GM12878 (cell line): ENCODE measurements around the gene ADGRL3. TPM values are rescaled to one million over a fixed set of nuclear protein-coding genes. Genes with fewer than 3 reads are reported as not detected.

Experiments
- ATAC-seq: fragments of 200-7000 bp; cut with Tn5 transposase; 3 replicates; pipeline ENCODE4 v1.9.1; 2020; ENCODE audit warnings: mild to moderate bottlenecking, moderate library complexity
- BruUV-seq: library from RNA; stranded (reverse); fragments of 400-500 nt; replicated peaks from 2 replicates; lab custom pipeline; 2021; lab: Mats Ljungman, UMichigan
- CTCF ChIA-PET: fragments of 300-600 bp; sonication (Branson Sonifier 250); formaldehyde crosslinking; extraction: SDS; loops from one replicate; lab custom pipeline; 2021; ENCODE audit warnings: inconsistent platforms; lab: Yijun Ruan, JAX
- POLR2A ChIA-PET: fragments of 350-600 bp; formaldehyde crosslinking; extraction: SDS; loops from one replicate; lab custom pipeline; 2021; ENCODE audit warnings: inconsistent platforms; lab: Charles Lee
- RAD21 ChIA-PET: fragments of 300-600 bp; sonication (Branson Sonifier 250); formaldehyde crosslinking; loops from one replicate; lab custom pipeline; 2023; ENCODE audit warnings: antibody characterized with exemption; ENCODE audit not compliant: unreplicated experiment; lab: Charles Lee
- SMC1A ChIA-PET: fragments of 300-600 bp; sonication (Branson Sonifier 250); formaldehyde crosslinking; loops from one replicate; lab custom pipeline; 2023; ENCODE audit not compliant: unreplicated experiment, uncharacterized antibody; lab: Charles Lee
- DNase-seq: peaks from one replicate; pipeline ENCODE4 v3.0.0-alpha.2; 2011; ENCODE audit warnings: low read depth, low spot score
- FAIRE-seq: peaks from 3 replicates; lab custom pipeline; 2011; peaks lifted over from hg19 to GRCh38; lab: Jason Lieb, UNC
- H2AFZ ChIP-seq: 2 replicates; pipeline ENCODE4 v1.6.0; 2011; ENCODE audit warnings: low read depth, low read length, control low read depth; ENCODE audit not compliant: control insufficient read depth
- H3K27ac ChIP-seq: 2 replicates; pipeline ENCODE4 v1.5.1; 2011; ENCODE audit warnings: control low read depth; ENCODE audit not compliant: control insufficient read depth, insufficient read depth
- H3K27me3 ChIP-seq, 2 experiments: replicated peaks in 1 of 2; 2 replicates each; pipeline versions ENCODE4 v1.6.0 to v1.6.1; 2011; ENCODE audit warnings: low read length in 1 of 2; ENCODE audit not compliant: control insufficient read depth in 2 of 2, insufficient read depth in 2 of 2
- H3K36me3 ChIP-seq, 2 experiments: 2 replicates each; pipeline ENCODE4 v1.5.1; 2011; ENCODE audit warnings: low read length in 1 of 2; ENCODE audit not compliant: control insufficient read depth in 2 of 2, insufficient read depth in 2 of 2
- H3K4me1 ChIP-seq: 2 replicates; pipeline ENCODE4 v1.6.1; 2011; ENCODE audit warnings: mild to moderate bottlenecking, low read length, moderate library complexity, mixed read lengths; ENCODE audit not compliant: control insufficient read depth, insufficient read depth
- H3K4me2 ChIP-seq: 2 replicates; pipeline ENCODE4 v1.6.0; 2011; ENCODE audit warnings: control low read depth; ENCODE audit not compliant: control insufficient read depth, insufficient read depth
- H3K4me3 ChIP-seq: fragments of 200-600 bp; sonication (generic); 2 replicates; pipeline ENCODE4 v1.5.1; 2016
- H3K79me2 ChIP-seq: 2 replicates; pipeline ENCODE4 v1.6.0; 2011; ENCODE audit warnings: low read length; ENCODE audit not compliant: control insufficient read depth, insufficient read depth
- H3K9ac ChIP-seq: 2 replicates; pipeline ENCODE4 v1.8.0; 2011; ENCODE audit warnings: low read length, control low read depth, mixed read lengths; ENCODE audit not compliant: control insufficient read depth, insufficient read depth
- H3K9me3 ChIP-seq: replicated peaks from 3 replicates; pipeline ENCODE4 v1.5.1; 2011; ENCODE audit warnings: mild to moderate bottlenecking, low read length; ENCODE audit not compliant: control insufficient read depth, insufficient read depth
- H4K20me1 ChIP-seq: 2 replicates; pipeline ENCODE4 v1.6.0; 2011; ENCODE audit not compliant: control insufficient read depth, insufficient read depth
- ATF3 ChIP-seq: IDR thresholded peaks from 2 replicates; pipeline ENCODE4 v1.6.1; 2011; ENCODE audit warnings: low read depth, mild to moderate bottlenecking, low read length, moderate library complexity, borderline replicate concordance; ENCODE audit errors: extremely low read depth
- CBX5 ChIP-seq: sonication (generic); IDR thresholded peaks from 2 replicates; pipeline ENCODE4 v1.6.1; 2016; ENCODE audit warnings: low read depth, moderate library complexity, mild to moderate bottlenecking, inconsistent platforms
- CEBPB ChIP-seq, 2 experiments: fragments of 150-350 bp in 1 of 2; IDR thresholded peaks; 2 replicates each; pipeline ENCODE4 v1.6.1; 2012 to 2014; ENCODE audit warnings: low read depth in 2 of 2, low read length in 2 of 2, borderline replicate concordance in 1 of 2, inconsistent platforms in 1 of 2
- CHD2 ChIP-seq: IDR thresholded peaks from 2 replicates; pipeline ENCODE4 v1.6.1; 2011; ENCODE audit warnings: low read depth, low read length, improper control_type of control experiment, borderline replicate concordance
- E4F1 ChIP-seq: fragments of 450-650 bp; IDR thresholded peaks from 2 replicates; pipeline ENCODE4 v1.6.1; 2018; ENCODE audit warnings: borderline replicate concordance, mild to moderate bottlenecking; ENCODE audit not compliant: partially characterized antibody
- ELK1 ChIP-seq: IDR thresholded peaks from 2 replicates; pipeline ENCODE4 v1.6.1; 2012; ENCODE audit warnings: low read depth, low read length, improper control_type of control experiment
- HCFC1 ChIP-seq: fragments of 150-350 bp; IDR thresholded peaks from 2 replicates; pipeline ENCODE4 v1.6.1; 2014; ENCODE audit warnings: low read length
- KDM1A ChIP-seq: fragments of 200-600 bp; sonication (generic); IDR thresholded peaks from 2 replicates; pipeline ENCODE4 v1.6.1; 2016; ENCODE audit warnings: borderline replicate concordance
- PKNOX1 ChIP-seq: fragments of 450-650 bp; IDR thresholded peaks from 2 replicates; pipeline ENCODE4 v1.6.1; 2016; ENCODE audit warnings: mild to moderate bottlenecking
- SMC3 ChIP-seq: IDR thresholded peaks from 2 replicates; pipeline ENCODE4 v1.6.1; 2011; ENCODE audit warnings: low read length, improper control_type of control experiment, borderline replicate concordance
- TBL1XR1 ChIP-seq: IDR thresholded peaks from 2 replicates; pipeline ENCODE4 v1.6.1; 2012; ENCODE audit warnings: low read depth, low read length, improper control_type of control experiment
- USF2 ChIP-seq: IDR thresholded peaks from 2 replicates; pipeline ENCODE4 v1.6.1; 2011; ENCODE audit warnings: low read depth, low read length, improper control_type of control experiment, borderline replicate concordance
- WRNIP1 ChIP-seq: IDR thresholded peaks from 2 replicates; pipeline ENCODE4 v1.6.1; 2011; ENCODE audit warnings: low read depth, low read length, improper control_type of control experiment, borderline replicate concordance
- ZBTB4 ChIP-seq: fragments of 450-650 bp; formaldehyde crosslinking; IDR thresholded peaks from 2 replicates; pipeline ENCODE4 v1.4.0; 2022; ENCODE audit warnings: mild to moderate bottlenecking, moderate library complexity
- WGBS: methylation state at CpG from one replicate; pipeline ENCODE4 v1.1.6; 2016; ENCODE audit warnings: low lambda C conversion rate; ENCODE audit not compliant: insufficient replicate concordance, insufficient coverage; ENCODE audit errors: missing lambda C conversion rate; 5-methylcytosine and 5-hydroxymethylcytosine counted together
- in situ Hi-C: fragments of 300-500 bp; cut with MboI; formaldehyde crosslinking; loops from 9 replicates; pipeline ENCODE4 v1.14.3; 2018; ENCODE audit warnings: mixed read lengths
- intact Hi-C: fragments of 100-400 bp; cut with micrococcal nuclease; formaldehyde crosslinking; loops from one replicate; pipeline ENCODE4 v1.14.2; 2022; ENCODE audit not compliant: unreplicated experiment
- polyA plus RNA-seq, 11 experiments: library from polyadenylated mRNA; depleted of rRNA in 4 of 11; unstranded in 6 of 11; stranded (reverse) in 5 of 11; fragments of >200 nt; fragmentation: Nextera tagmentation in 4 of 11; fragmentation: Illumina TruSeq in 1 of 11; extraction: Ambion mirVana in 4 of 11; extraction: Trizol in 1 of 11; gene quantifications; 1 replicate in 1 of 11; 2 replicates in 10 of 11; pipeline versions ENCODE4 v1.2.1 to v1.2.3, GENCODE V29; 2011 to 2016; ENCODE audit warnings: inconsistent platforms in 2 of 11, missing spikeins in 2 of 11, low read depth in 1 of 11
- total RNA-seq, 4 experiments: library from RNA; depleted of rRNA in 3 of 4; stranded (reverse); fragments of >200 nt in 3 of 4; fragmentation: Illumina TruSeq in 1 of 4; extraction: Trizol in 1 of 4; gene quantifications; 2 replicates each; pipeline versions ENCODE4 v1.2.1 to v1.2.3, GENCODE V29; 2013 to 2021

Gene ADGRL3
- total and polyA plus RNA-seq, 10 of the 15 experiments (the other 5 are each of a cell fraction or from before 2014, with no cell fraction given): 1.1 TPM; not detected in 9

- in situ Hi-C loops: no loop called here
- ChIA-PET POLR2A (no interaction called here), CTCF (no interaction called here), RAD21 (no interaction called here), SMC1A (no interaction called here)
- Histone ChIP-seq H2AFZ (no peak overlapping the region), H3K36me3 (no peaks in the 10 kb centered on the region), H3K27ac (no peak overlapping the region), H3K9me3 (no peaks in the 10 kb centered on the region), H3K4me1 (no peaks in the 10 kb centered on the region), H3K4me3 (no peak overlapping the region), H4K20me1 (no peaks in the 10 kb centered on the region), H3K79me2 (no peaks in the 10 kb centered on the region), H3K9ac (no peak overlapping the region), H3K4me2 (no peak overlapping the region), H3K27me3 (no peaks in the 10 kb centered on the region)
- FAIRE-seq (no peak), ATAC-seq (no peak), DNase-seq (no peak)
- 7% methylated on average over 3 of the region's 3 CpGs for WGBS
- no TSS peak for BruUV-seq
- intact Hi-C loops: no loop called here
- TF ChIP-seq CHD2 (no peak), E4F1 (no peak), ELK1 (no peak), TBL1XR1 (no peak), SMC3 (no peak), HCFC1 (no peak), PKNOX1 (no peak), ZBTB4 (no peak), WRNIP1 (no peak), ATF3 (no peak), CBX5 (no peak), CEBPB (IDR thresholded peaks at IDR 0.05; ENCODE audit: borderline replicate concordance in 1 of 2, low read depth in 2 of 2, low read length in 2 of 2) (no peak), KDM1A (no peak), USF2 (no peak)
Measured at GRCh38 chr4:61342061-61342460, 141.9 kb downstream of the ADGRL3 start.
